Measurements from ENCODE around the gene WDR36. TPM values are rescaled to one million over a fixed set of nuclear protein-coding genes. Genes with fewer than 3 reads are reported as not detected.
A peak's percentile ranks its signal among the peaks of the same experiment; 100 is the strongest.

WDR36 gene
- total RNA-seq, 6 donors from 2014 or later: 5.8 to 29.8 (median 21.1) TPM

DNA sequence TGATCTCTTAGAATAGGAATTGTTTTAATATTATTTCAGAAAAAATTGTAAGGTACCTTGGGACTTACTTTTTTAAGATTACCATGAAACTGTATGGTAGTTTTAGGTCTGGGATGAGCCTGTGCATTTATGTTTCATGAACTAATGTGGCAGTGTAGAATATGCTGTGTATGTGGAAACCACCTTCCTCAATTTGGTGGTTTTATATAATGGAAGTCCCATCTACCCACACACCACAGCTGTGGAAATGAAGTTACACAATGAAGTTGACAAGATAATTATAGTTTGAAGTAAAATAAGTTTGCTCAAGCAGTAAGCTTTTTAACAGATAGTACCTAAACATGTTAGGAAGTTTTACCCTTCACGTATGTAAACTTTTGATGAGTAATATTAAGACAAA lies 24.4 kb downstream of the WDR36 start:
- H3K27me3 ChIP-seq: no peaks in the 10 kb centered on the region
- H3K27ac ChIP-seq: no peak overlapping the region
- no peaks in the 10 kb centered on the region for H3K9me3 ChIP-seq
- WGBS, 2 donors: 50 to 80% methylated on average over 1 of the region's 1 CpG
- H3K4me1 ChIP-seq: peaks cover 0 to 5% (median 4%) of the 10 kb centered on the region in 4 donors
- TF ChIP-seq, protein P1, sequence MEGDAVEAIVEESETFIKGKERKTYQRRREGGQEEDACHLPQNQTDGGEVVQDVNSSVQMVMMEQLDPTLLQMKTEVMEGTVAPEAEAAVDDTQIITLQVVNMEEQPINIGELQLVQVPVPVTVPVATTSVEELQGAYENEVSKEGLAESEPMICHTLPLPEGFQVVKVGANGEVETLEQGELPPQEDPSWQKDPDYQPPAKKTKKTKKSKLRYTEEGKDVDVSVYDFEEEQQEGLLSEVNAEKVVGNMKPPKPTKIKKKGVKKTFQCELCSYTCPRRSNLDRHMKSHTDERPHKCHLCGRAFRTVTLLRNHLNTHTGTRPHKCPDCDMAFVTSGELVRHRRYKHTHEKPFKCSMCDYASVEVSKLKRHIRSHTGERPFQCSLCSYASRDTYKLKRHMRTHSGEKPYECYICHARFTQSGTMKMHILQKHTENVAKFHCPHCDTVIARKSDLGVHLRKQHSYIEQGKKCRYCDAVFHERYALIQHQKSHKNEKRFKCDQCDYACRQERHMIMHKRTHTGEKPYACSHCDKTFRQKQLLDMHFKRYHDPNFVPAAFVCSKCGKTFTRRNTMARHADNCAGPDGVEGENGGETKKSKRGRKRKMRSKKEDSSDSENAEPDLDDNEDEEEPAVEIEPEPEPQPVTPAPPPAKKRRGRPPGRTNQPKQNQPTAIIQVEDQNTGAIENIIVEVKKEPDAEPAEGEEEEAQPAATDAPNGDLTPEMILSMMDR (IDR thresholded peaks at IDR 0.05): no peak
- TF ChIP-seq POLR2A (IDR thresholded peaks at IDR 0.05) (no peak), POLR2AphosphoS5 (IDR thresholded peaks at IDR 0.05) (no peak), EP300 (IDR thresholded peaks at IDR 0.05) (no peak)
- peaks cover 7 to 66% (median 9%) of the 10 kb centered on the region in 4 donors for H3K36me3 ChIP-seq
- DNase-seq (no peak), ATAC-seq (ENCODE audit: low FRiP score in 2 of 2) (peak in 1 of 2 donors; percentile 77)
- H3K4me3 ChIP-seq: no peak overlapping the region

- H3K4me1 ChIP-seq: peaks cover 0 to 5% (median 4%) of the 10 kb centered on the region in 4 donors
- ATAC-seq (ENCODE audit: low FRiP score in 2 of 2): no peak
- H3K36me3 ChIP-seq: peaks cover 7 to 66% (median 12%) of the 10 kb centered on the region in 4 donors
Measured at GRCh38 chr5:111117136-111117535, 25.0 kb downstream of the WDR36 start.

DNA sequence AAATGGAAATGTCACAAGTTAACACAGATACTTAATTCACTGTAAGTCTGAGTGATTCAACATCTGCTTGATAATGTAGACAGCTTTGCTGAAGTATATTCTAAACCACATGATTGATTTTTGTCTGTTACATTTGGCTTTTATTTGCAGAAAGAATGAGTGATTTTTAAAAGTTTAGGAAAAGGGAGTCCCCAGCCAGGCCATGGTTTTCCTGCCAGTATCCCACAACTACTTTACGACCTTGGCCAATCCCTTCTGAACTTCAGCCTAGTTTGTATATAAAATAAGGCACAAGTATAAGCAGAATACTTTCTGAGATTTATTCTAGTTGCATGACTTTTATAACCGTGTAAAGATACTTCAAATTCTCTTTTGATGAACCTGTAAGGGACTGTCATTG lies 27.1 kb downstream of the WDR36 start:
- Histone ChIP-seq H3K27ac (no peak overlapping the region), H3K27me3 (no peaks in the 10 kb centered on the region), H3K4me3 (no peak overlapping the region), H3K4me1 (peaks cover 0 to 5% (median 4%) of the 10 kb centered on the region in 4 donors), H3K36me3 (peaks cover 7 to 65% (median 16%) of the 10 kb centered on the region in 4 donors), H3K9me3 (no peaks in the 10 kb centered on the region)
- WGBS, 2 donors: 62 to 91% methylated on average over 2 of the region's 2 CpGs
- DNase-seq (no peak), ATAC-seq (ENCODE audit: low FRiP score in 2 of 2) (no peak)
- TF ChIP-seq EP300 (IDR thresholded peaks at IDR 0.05) (no peak), POLR2AphosphoS5 (IDR thresholded peaks at IDR 0.05) (no peak), POLR2A (IDR thresholded peaks at IDR 0.05) (no peak)
- TF ChIP-seq, protein P1 (IDR thresholded peaks at IDR 0.05): no peak

More at GRCh38 chr5:111117136-111117535, 25.0 kb downstream of the WDR36 start:
- Histone ChIP-seq H3K4me3 (no peak overlapping the region), H3K27me3 (no peaks in the 10 kb centered on the region), H3K9me3 (no peaks in the 10 kb centered on the region), H3K27ac (no peak overlapping the region)
- no peak for DNase-seq
- TF ChIP-seq POLR2A (IDR thresholded peaks at IDR 0.05) (no peak), EP300 (IDR thresholded peaks at IDR 0.05) (no peak)
- WGBS, 2 donors: 91 to 93% methylated on average over 1 of the region's 1 CpG

GRCh38 chr5:111119856-111120255 lies 27.7 kb downstream of the WDR36 start:
- TF ChIP-seq POLR2A (IDR thresholded peaks at IDR 0.05): no peak
- no peak for TF ChIP-seq POLR2AphosphoS5 (IDR thresholded peaks at IDR 0.05)
- ATAC-seq (ENCODE audit: low FRiP score in 2 of 2): no peak

GRCh38 chr5:111120911-111121310 lies 28.8 kb downstream of the WDR36 start:
- H3K9me3 ChIP-seq: no peaks in the 10 kb centered on the region
- H3K27me3 ChIP-seq: no peaks in the 10 kb centered on the region
- WGBS, 2 donors: 84 to 88% methylated on average over 2 of the region's 2 CpGs
- ATAC-seq (ENCODE audit: low FRiP score in 2 of 2) (no peak), DNase-seq (no peak)
- H3K4me1 ChIP-seq: peaks cover 0 to 5% (median 2%) of the 10 kb centered on the region in 4 donors
- no peak for TF ChIP-seq POLR2A (IDR thresholded peaks at IDR 0.05)
- TF ChIP-seq POLR2AphosphoS5 (IDR thresholded peaks at IDR 0.05): no peak
- TF ChIP-seq, protein P1 (IDR thresholded peaks at IDR 0.05): no peak
- TF ChIP-seq EP300 (IDR thresholded peaks at IDR 0.05): no peak
- no peak overlapping the region for H3K27ac ChIP-seq
- peaks cover 7 to 82% (median 18%) of the 10 kb centered on the region in 4 donors for H3K36me3 ChIP-seq
- no peak overlapping the region for H3K4me3 ChIP-seq

More at GRCh38 chr5:111119856-111120255, 27.7 kb downstream of the WDR36 start:
- peaks cover 0 to 5% (median 2%) of the 10 kb centered on the region in 4 donors for H3K4me1 ChIP-seq
- H3K4me3 ChIP-seq: no peak overlapping the region
- 92 to 95% methylated on average over 2 of the region's 2 CpGs for WGBS, 2 donors
- H3K27ac ChIP-seq: no peak overlapping the region
- H3K36me3 ChIP-seq: peaks cover 7 to 71% (median 16%) of the 10 kb centered on the region in 4 donors
- no peaks in the 10 kb centered on the region for H3K27me3 ChIP-seq
- DNase-seq: no peak
- no peaks in the 10 kb centered on the region for H3K9me3 ChIP-seq

GRCh38 chr5:111121926-111122325 lies 29.8 kb downstream of the WDR36 start:
- H3K36me3 ChIP-seq: peaks cover 7 to 92% (median 22%) of the 10 kb centered on the region in 4 donors
- TF ChIP-seq, protein P1 (IDR thresholded peaks at IDR 0.05): no peak
- DNase-seq: no peak

More at GRCh38 chr5:111121926-111122325, 29.8 kb downstream of the WDR36 start:
- Histone ChIP-seq H3K27me3 (no peaks in the 10 kb centered on the region), H3K4me1 (peaks cover 0 to 1% (median 0%) of the 10 kb centered on the region in 4 donors), H3K27ac (no peak overlapping the region), H3K4me3 (no peak overlapping the region), H3K9me3 (no peaks in the 10 kb centered on the region)
- ATAC-seq (ENCODE audit: low FRiP score in 2 of 2): no peak

All from upper lobe of left lung (tissue), 6 donors.